GM12878 (cell line): Measurements from ENCODE around the gene ZDHHC1. TPM values are rescaled to one million over a fixed set of nuclear protein-coding genes. Genes with fewer than 3 reads are reported as not detected.

ENCODE experiments used
- ATAC-seq: fragments of 200-7000 bp; cut with Tn5 transposase; 3 replicates; pipeline ENCODE4 v1.9.1; 2020; ENCODE audit warnings: mild to moderate bottlenecking, moderate library complexity
- BruUV-seq: library from RNA; stranded (reverse); fragments of 400-500 nt; replicated peaks from 2 replicates; lab custom pipeline; 2021; lab: Mats Ljungman, UMichigan
- CTCF ChIA-PET: fragments of 300-600 bp; sonication (Branson Sonifier 250); formaldehyde crosslinking; extraction: SDS; loops from one replicate; lab custom pipeline; 2021; ENCODE audit warnings: inconsistent platforms; lab: Yijun Ruan, JAX
- POLR2A ChIA-PET: fragments of 350-600 bp; formaldehyde crosslinking; extraction: SDS; loops from one replicate; lab custom pipeline; 2021; ENCODE audit warnings: inconsistent platforms; lab: Charles Lee
- RAD21 ChIA-PET: fragments of 300-600 bp; sonication (Branson Sonifier 250); formaldehyde crosslinking; loops from one replicate; lab custom pipeline; 2023; ENCODE audit warnings: antibody characterized with exemption; ENCODE audit not compliant: unreplicated experiment; lab: Charles Lee
- SMC1A ChIA-PET: fragments of 300-600 bp; sonication (Branson Sonifier 250); formaldehyde crosslinking; loops from one replicate; lab custom pipeline; 2023; ENCODE audit not compliant: unreplicated experiment, uncharacterized antibody; lab: Charles Lee
- DNase-seq: peaks from one replicate; pipeline ENCODE4 v3.0.0-alpha.2; 2011; ENCODE audit warnings: low read depth, low spot score
- FAIRE-seq: peaks from 3 replicates; lab custom pipeline; 2011; peaks lifted over from hg19 to GRCh38; lab: Jason Lieb, UNC
- H2AFZ ChIP-seq: 2 replicates; pipeline ENCODE4 v1.6.0; 2011; ENCODE audit warnings: low read depth, low read length, control low read depth; ENCODE audit not compliant: control insufficient read depth
- H3K27ac ChIP-seq: 2 replicates; pipeline ENCODE4 v1.5.1; 2011; ENCODE audit warnings: control low read depth; ENCODE audit not compliant: control insufficient read depth, insufficient read depth
- H3K27me3 ChIP-seq, 2 experiments: replicated peaks in 1 of 2; 2 replicates each; pipeline versions ENCODE4 v1.6.0 to v1.6.1; 2011; ENCODE audit warnings: low read length in 1 of 2; ENCODE audit not compliant: control insufficient read depth in 2 of 2, insufficient read depth in 2 of 2
- H3K36me3 ChIP-seq, 2 experiments: 2 replicates each; pipeline ENCODE4 v1.5.1; 2011; ENCODE audit warnings: low read length in 1 of 2; ENCODE audit not compliant: control insufficient read depth in 2 of 2, insufficient read depth in 2 of 2
- H3K4me1 ChIP-seq: 2 replicates; pipeline ENCODE4 v1.6.1; 2011; ENCODE audit warnings: mild to moderate bottlenecking, low read length, moderate library complexity, mixed read lengths; ENCODE audit not compliant: control insufficient read depth, insufficient read depth
- H3K4me2 ChIP-seq: 2 replicates; pipeline ENCODE4 v1.6.0; 2011; ENCODE audit warnings: control low read depth; ENCODE audit not compliant: control insufficient read depth, insufficient read depth
- H3K4me3 ChIP-seq: fragments of 200-600 bp; sonication (generic); 2 replicates; pipeline ENCODE4 v1.5.1; 2016
- H3K79me2 ChIP-seq: 2 replicates; pipeline ENCODE4 v1.6.0; 2011; ENCODE audit warnings: low read length; ENCODE audit not compliant: control insufficient read depth, insufficient read depth
- H3K9ac ChIP-seq: 2 replicates; pipeline ENCODE4 v1.8.0; 2011; ENCODE audit warnings: low read length, control low read depth, mixed read lengths; ENCODE audit not compliant: control insufficient read depth, insufficient read depth
- H3K9me3 ChIP-seq: replicated peaks from 3 replicates; pipeline ENCODE4 v1.5.1; 2011; ENCODE audit warnings: mild to moderate bottlenecking, low read length; ENCODE audit not compliant: control insufficient read depth, insufficient read depth
- H4K20me1 ChIP-seq: 2 replicates; pipeline ENCODE4 v1.6.0; 2011; ENCODE audit not compliant: control insufficient read depth, insufficient read depth
- CREB1 ChIP-seq: IDR thresholded peaks from 2 replicates; pipeline ENCODE4 v1.6.1; 2012; ENCODE audit warnings: low read depth, mild to moderate bottlenecking, inconsistent platforms
- HDGF ChIP-seq: fragments of 450-650 bp; IDR thresholded peaks from 2 replicates; pipeline ENCODE4 v1.6.1; 2016; ENCODE audit warnings: antibody characterized with exemption
- NBN ChIP-seq: fragments of 450-650 bp; IDR thresholded peaks from 2 replicates; pipeline ENCODE4 v1.6.1; 2016
- NFXL1 ChIP-seq: fragments of 450-650 bp; IDR thresholded peaks from 2 replicates; pipeline ENCODE4 v1.6.1; 2017; ENCODE audit warnings: antibody characterized with exemption, mild to moderate bottlenecking, borderline replicate concordance
- NFYA ChIP-seq: IDR thresholded peaks from 2 replicates; pipeline ENCODE4 v1.6.1; 2011; ENCODE audit warnings: low read depth, mild to moderate bottlenecking, low read length, improper control_type of control experiment, borderline replicate concordance
- SMAD5 ChIP-seq: IDR thresholded peaks from 2 replicates; pipeline ENCODE4 v1.6.1; 2016; ENCODE audit warnings: antibody characterized with exemption, low read depth
- SREBF1 ChIP-seq: IDR thresholded peaks from 2 replicates; pipeline ENCODE4 v1.6.1; 2012; ENCODE audit warnings: mild to moderate bottlenecking, low read length
- ZNF384 ChIP-seq: IDR thresholded peaks from 2 replicates; pipeline ENCODE4 v1.6.1; 2012; ENCODE audit warnings: low read depth, mild to moderate bottlenecking, low read length, improper control_type of control experiment, borderline replicate concordance
- WGBS: methylation state at CpG from one replicate; pipeline ENCODE4 v1.1.6; 2016; ENCODE audit warnings: low lambda C conversion rate; ENCODE audit not compliant: insufficient replicate concordance, insufficient coverage; ENCODE audit errors: missing lambda C conversion rate; 5-methylcytosine and 5-hydroxymethylcytosine counted together
- in situ Hi-C: fragments of 300-500 bp; cut with MboI; formaldehyde crosslinking; loops from 9 replicates; pipeline ENCODE4 v1.14.3; 2018; ENCODE audit warnings: mixed read lengths
- intact Hi-C: fragments of 100-400 bp; cut with micrococcal nuclease; formaldehyde crosslinking; loops from one replicate; pipeline ENCODE4 v1.14.2; 2022; ENCODE audit not compliant: unreplicated experiment
- polyA plus RNA-seq, 11 experiments: library from polyadenylated mRNA; depleted of rRNA in 4 of 11; unstranded in 6 of 11; stranded (reverse) in 5 of 11; fragments of >200 nt; fragmentation: Nextera tagmentation in 4 of 11; fragmentation: Illumina TruSeq in 1 of 11; extraction: Ambion mirVana in 4 of 11; extraction: Trizol in 1 of 11; gene quantifications; 1 replicate in 1 of 11; 2 replicates in 10 of 11; pipeline versions ENCODE4 v1.2.1 to v1.2.3, GENCODE V29; 2011 to 2016; ENCODE audit warnings: inconsistent platforms in 2 of 11, missing spikeins in 2 of 11, low read depth in 1 of 11
- total RNA-seq, 4 experiments: library from RNA; depleted of rRNA in 3 of 4; stranded (reverse); fragments of >200 nt in 3 of 4; fragmentation: Illumina TruSeq in 1 of 4; extraction: Trizol in 1 of 4; gene quantifications; 2 replicates each; pipeline versions ENCODE4 v1.2.1 to v1.2.3, GENCODE V29; 2013 to 2021
- TF ChIP-seq, protein P1 (sequence below): fragments of 450-650 bp; formaldehyde crosslinking; IDR thresholded peaks from 2 replicates; pipeline ENCODE4 v1.4.0; 2020; ENCODE audit warnings: mild to moderate bottlenecking, moderate library complexity
- TF ChIP-seq, protein P2 (sequence below): fragments of 450-650 bp; IDR thresholded peaks from 2 replicates; pipeline ENCODE4 v1.6.1; 2018; ENCODE audit warnings: borderline replicate concordance, mild to moderate bottlenecking; ENCODE audit not compliant: partially characterized antibody

The ZDHHC1 gene
- total and polyA plus RNA-seq, 10 of the 15 experiments (the other 5 are each of a cell fraction or from before 2014, with no cell fraction given): 0.07 to 1.2 (median 0.66) TPM; not detected in 2

DNA sequence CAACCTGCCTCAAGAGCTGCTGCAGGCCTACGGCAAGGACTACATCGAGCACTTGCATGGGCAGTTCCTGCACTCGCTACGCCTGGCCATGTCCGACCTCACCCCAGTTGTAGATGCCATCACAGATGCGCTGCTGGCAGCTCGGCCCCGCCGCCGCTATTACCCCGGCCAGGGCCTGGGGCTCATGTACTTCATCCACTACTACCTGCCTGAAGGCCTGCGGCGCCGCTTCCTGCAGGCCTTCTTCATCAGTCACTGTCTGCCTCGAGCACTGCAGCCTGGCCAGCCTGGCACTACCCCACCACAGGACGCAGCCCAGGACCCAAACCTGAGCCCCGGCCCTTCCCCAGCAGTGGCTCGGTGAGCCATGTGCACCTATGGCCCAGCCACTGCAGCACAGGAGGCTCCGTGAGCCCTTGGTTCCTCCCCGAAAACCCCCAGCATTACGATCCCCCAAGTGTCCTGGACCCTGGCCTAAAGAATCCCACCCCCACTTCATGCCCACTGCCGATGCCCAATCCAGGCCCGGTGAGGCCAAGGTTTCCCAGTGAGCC is 20.4 kb upstream of the ZDHHC1 start:
- Histone ChIP-seq H3K36me3 (peaks cover 0 to 9% of the 10 kb centered on the region in 2 experiments; a peak in 3 of 4 replicates), H3K9ac (no peak overlapping the region), H3K4me3 (no peak overlapping the region), H3K27me3 (peaks cover 0 to 1% of the 10 kb centered on the region in 2 experiments; a peak in 2 of 4 replicates), H3K9me3 (no peaks in the 10 kb centered on the region), H4K20me1 (no peaks in the 10 kb centered on the region), H3K27ac (no peak overlapping the region), H3K4me2 (no peak overlapping the region), H3K79me2 (no peaks in the 10 kb centered on the region), H2AFZ (no peak overlapping the region), H3K4me1 (peaks cover 21% of the 10 kb centered on the region)
- in situ Hi-C loops: no loop called here
- 94% methylated on average over 23 of the region's 23 CpGs for WGBS
- ChIA-PET POLR2A (no interaction called here), SMC1A (interaction anchor here (0.6 kb wide), 1 partner anchor 400 kb away, joined by 3 read pairs; no protein-coding TSS in a partner anchor), RAD21 (interaction anchor here (1.4 kb wide), 1 partner anchor 9 kb away, joined by 4 read pairs; no protein-coding TSS in a partner anchor), CTCF (interaction anchor here (0.6 to 2.0 kb wide), 2 partner anchors 9 to 716 kb away, joined by 3 to 10 read pairs; no protein-coding TSS in a partner anchor)
- intact Hi-C loops: no loop called here
- ATAC-seq (no peak), FAIRE-seq (no peak), DNase-seq (no peak)
- BruUV-seq: no TSS peak
- TF ChIP-seq NFYA (no peak), NBN (no peak), HDGF (no peak), SREBF1 (no peak), CREB1 (no peak), ZNF384 (no peak), NFXL1 (no peak), SMAD5 (no peak)
- TF ChIP-seq, protein P1, sequence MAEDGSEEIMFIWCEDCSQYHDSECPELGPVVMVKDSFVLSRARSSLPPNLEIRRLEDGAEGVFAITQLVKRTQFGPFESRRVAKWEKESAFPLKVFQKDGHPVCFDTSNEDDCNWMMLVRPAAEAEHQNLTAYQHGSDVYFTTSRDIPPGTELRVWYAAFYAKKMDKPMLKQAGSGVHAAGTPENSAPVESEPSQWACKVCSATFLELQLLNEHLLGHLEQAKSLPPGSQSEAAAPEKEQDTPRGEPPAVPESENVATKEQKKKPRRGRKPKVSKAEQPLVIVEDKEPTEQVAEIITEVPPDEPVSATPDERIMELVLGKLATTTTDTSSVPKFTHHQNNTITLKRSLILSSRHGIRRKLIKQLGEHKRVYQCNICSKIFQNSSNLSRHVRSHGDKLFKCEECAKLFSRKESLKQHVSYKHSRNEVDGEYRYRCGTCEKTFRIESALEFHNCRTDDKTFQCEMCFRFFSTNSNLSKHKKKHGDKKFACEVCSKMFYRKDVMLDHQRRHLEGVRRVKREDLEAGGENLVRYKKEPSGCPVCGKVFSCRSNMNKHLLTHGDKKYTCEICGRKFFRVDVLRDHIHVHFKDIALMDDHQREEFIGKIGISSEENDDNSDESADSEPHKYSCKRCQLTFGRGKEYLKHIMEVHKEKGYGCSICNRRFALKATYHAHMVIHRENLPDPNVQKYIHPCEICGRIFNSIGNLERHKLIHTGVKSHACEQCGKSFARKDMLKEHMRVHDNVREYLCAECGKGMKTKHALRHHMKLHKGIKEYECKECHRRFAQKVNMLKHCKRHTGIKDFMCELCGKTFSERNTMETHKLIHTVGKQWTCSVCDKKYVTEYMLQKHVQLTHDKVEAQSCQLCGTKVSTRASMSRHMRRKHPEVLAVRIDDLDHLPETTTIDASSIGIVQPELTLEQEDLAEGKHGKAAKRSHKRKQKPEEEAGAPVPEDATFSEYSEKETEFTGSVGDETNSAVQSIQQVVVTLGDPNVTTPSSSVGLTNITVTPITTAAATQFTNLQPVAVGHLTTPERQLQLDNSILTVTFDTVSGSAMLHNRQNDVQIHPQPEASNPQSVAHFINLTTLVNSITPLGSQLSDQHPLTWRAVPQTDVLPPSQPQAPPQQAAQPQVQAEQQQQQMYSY (CRISPR knock-in tag): no peak
- TF ChIP-seq, protein P2, sequence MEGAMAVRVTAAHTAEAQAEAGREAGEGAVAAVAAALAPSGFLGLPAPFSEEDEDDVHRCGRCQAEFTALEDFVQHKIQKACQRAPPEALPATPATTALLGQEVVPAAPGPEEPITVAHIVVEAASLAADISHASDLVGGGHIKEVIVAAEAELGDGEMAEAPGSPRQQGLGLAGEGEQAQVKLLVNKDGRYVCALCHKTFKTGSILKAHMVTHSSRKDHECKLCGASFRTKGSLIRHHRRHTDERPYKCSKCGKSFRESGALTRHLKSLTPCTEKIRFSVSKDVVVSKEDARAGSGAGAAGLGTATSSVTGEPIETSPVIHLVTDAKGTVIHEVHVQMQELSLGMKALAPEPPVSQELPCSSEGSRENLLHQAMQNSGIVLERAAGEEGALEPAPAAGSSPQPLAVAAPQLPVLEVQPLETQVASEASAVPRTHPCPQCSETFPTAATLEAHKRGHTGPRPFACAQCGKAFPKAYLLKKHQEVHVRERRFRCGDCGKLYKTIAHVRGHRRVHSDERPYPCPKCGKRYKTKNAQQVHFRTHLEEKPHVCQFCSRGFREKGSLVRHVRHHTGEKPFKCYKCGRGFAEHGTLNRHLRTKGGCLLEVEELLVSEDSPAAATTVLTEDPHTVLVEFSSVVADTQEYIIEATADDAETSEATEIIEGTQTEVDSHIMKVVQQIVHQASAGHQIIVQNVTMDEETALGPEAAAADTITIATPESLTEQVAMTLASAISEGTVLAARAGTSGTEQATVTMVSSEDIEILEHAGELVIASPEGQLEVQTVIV: no peak
